Peyer's patch (tissue), 4 donors: Measurements from ENCODE around the gene ADORA2A.

Experiments
- CTCF ChIP-seq, 6 experiments: fragments of 450-650 bp in 4 of 6; fragments of 200-600 bp in 2 of 6; sonication (generic) in 1 of 6; IDR thresholded peaks; one replicate each; pipeline ENCODE4 v1.5.1; 2017 to 2019; ENCODE audit warnings: antibody characterized with exemption in 6 of 6, mild to moderate bottlenecking in 3 of 6, moderate library complexity in 1 of 6
- POLR2A ChIP-seq, 2 donors: fragments of 450-650 bp; IDR thresholded peaks; one replicate each; pipeline ENCODE4 v1.5.1; 2017; ENCODE audit warnings: antibody characterized with exemption in 2 of 2, mild to moderate bottlenecking in 2 of 2, moderate library complexity in 2 of 2

DNA sequence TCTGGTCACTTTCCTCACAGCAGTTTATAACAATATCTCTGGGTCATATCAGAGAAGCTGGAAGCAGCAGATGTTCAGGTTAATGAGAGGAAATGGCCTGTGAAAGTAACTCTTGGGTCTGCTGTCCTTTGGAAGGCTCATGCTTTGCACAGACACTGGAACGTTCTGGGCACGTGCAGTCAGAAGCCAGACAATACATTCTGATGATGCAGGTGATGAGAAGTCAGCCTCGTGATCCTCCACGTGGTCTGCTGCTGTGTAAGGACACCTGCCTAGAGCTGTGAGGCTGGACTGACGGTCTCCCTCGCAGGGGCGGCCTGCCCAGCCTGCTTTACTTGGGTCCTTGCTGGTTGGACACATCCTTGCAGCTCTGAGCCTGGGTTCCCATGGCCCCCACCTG is 18.8 kb upstream of the ADORA2A start:
- TF ChIP-seq CTCF (IDR thresholded peaks at IDR 0.05), result no peak
- no peak for TF ChIP-seq POLR2A (IDR thresholded peaks at IDR 0.05)
